GM12878 (cell line): ENCODE data around the gene NOP16. TPM values are rescaled to one million over a fixed set of nuclear protein-coding genes. Genes with fewer than 3 reads are reported as not detected.

ENCODE experiments used
- ATAC-seq: fragments of 200-7000 bp; cut with Tn5 transposase; 3 replicates; pipeline ENCODE4 v1.9.1; 2020; ENCODE audit warnings: mild to moderate bottlenecking, moderate library complexity
- BruUV-seq: library from RNA; stranded (reverse); fragments of 400-500 nt; replicated peaks from 2 replicates; lab custom pipeline; 2021; lab: Mats Ljungman, UMichigan
- CTCF ChIA-PET: fragments of 300-600 bp; sonication (Branson Sonifier 250); formaldehyde crosslinking; extraction: SDS; loops from one replicate; lab custom pipeline; 2021; ENCODE audit warnings: inconsistent platforms; lab: Yijun Ruan, JAX
- POLR2A ChIA-PET: fragments of 350-600 bp; formaldehyde crosslinking; extraction: SDS; loops from one replicate; lab custom pipeline; 2021; ENCODE audit warnings: inconsistent platforms; lab: Charles Lee
- RAD21 ChIA-PET: fragments of 300-600 bp; sonication (Branson Sonifier 250); formaldehyde crosslinking; loops from one replicate; lab custom pipeline; 2023; ENCODE audit warnings: antibody characterized with exemption; ENCODE audit not compliant: unreplicated experiment; lab: Charles Lee
- SMC1A ChIA-PET: fragments of 300-600 bp; sonication (Branson Sonifier 250); formaldehyde crosslinking; loops from one replicate; lab custom pipeline; 2023; ENCODE audit not compliant: unreplicated experiment, uncharacterized antibody; lab: Charles Lee
- DNase-seq: peaks from one replicate; pipeline ENCODE4 v3.0.0-alpha.2; 2011; ENCODE audit warnings: low read depth, low spot score
- FAIRE-seq: peaks from 3 replicates; lab custom pipeline; 2011; peaks lifted over from hg19 to GRCh38; lab: Jason Lieb, UNC
- H2AFZ ChIP-seq: 2 replicates; pipeline ENCODE4 v1.6.0; 2011; ENCODE audit warnings: low read depth, low read length, control low read depth; ENCODE audit not compliant: control insufficient read depth
- H3K27ac ChIP-seq: 2 replicates; pipeline ENCODE4 v1.5.1; 2011; ENCODE audit warnings: control low read depth; ENCODE audit not compliant: control insufficient read depth, insufficient read depth
- H3K27me3 ChIP-seq, 2 experiments: replicated peaks in 1 of 2; 2 replicates each; pipeline versions ENCODE4 v1.6.0 to v1.6.1; 2011; ENCODE audit warnings: low read length in 1 of 2; ENCODE audit not compliant: control insufficient read depth in 2 of 2, insufficient read depth in 2 of 2
- H3K36me3 ChIP-seq, 2 experiments: 2 replicates each; pipeline ENCODE4 v1.5.1; 2011; ENCODE audit warnings: low read length in 1 of 2; ENCODE audit not compliant: control insufficient read depth in 2 of 2, insufficient read depth in 2 of 2
- H3K4me1 ChIP-seq: 2 replicates; pipeline ENCODE4 v1.6.1; 2011; ENCODE audit warnings: mild to moderate bottlenecking, low read length, moderate library complexity, mixed read lengths; ENCODE audit not compliant: control insufficient read depth, insufficient read depth
- H3K4me2 ChIP-seq: 2 replicates; pipeline ENCODE4 v1.6.0; 2011; ENCODE audit warnings: control low read depth; ENCODE audit not compliant: control insufficient read depth, insufficient read depth
- H3K4me3 ChIP-seq: fragments of 200-600 bp; sonication (generic); 2 replicates; pipeline ENCODE4 v1.5.1; 2016
- H3K79me2 ChIP-seq: 2 replicates; pipeline ENCODE4 v1.6.0; 2011; ENCODE audit warnings: low read length; ENCODE audit not compliant: control insufficient read depth, insufficient read depth
- H3K9ac ChIP-seq: 2 replicates; pipeline ENCODE4 v1.8.0; 2011; ENCODE audit warnings: low read length, control low read depth, mixed read lengths; ENCODE audit not compliant: control insufficient read depth, insufficient read depth
- H3K9me3 ChIP-seq: replicated peaks from 3 replicates; pipeline ENCODE4 v1.5.1; 2011; ENCODE audit warnings: mild to moderate bottlenecking, low read length; ENCODE audit not compliant: control insufficient read depth, insufficient read depth
- H4K20me1 ChIP-seq: 2 replicates; pipeline ENCODE4 v1.6.0; 2011; ENCODE audit not compliant: control insufficient read depth, insufficient read depth
- ATF2 ChIP-seq: IDR thresholded peaks from 2 replicates; pipeline ENCODE4 v1.6.1; 2012; ENCODE audit warnings: low read length, inconsistent platforms
- ZNF687 ChIP-seq: fragments of 450-650 bp; IDR thresholded peaks from 2 replicates; pipeline ENCODE4 v1.6.1; 2017; ENCODE audit warnings: mild to moderate bottlenecking, moderate library complexity
- WGBS: methylation state at CpG from one replicate; pipeline ENCODE4 v1.1.6; 2016; ENCODE audit warnings: low lambda C conversion rate; ENCODE audit not compliant: insufficient replicate concordance, insufficient coverage; ENCODE audit errors: missing lambda C conversion rate; 5-methylcytosine and 5-hydroxymethylcytosine counted together
- in situ Hi-C: fragments of 300-500 bp; cut with MboI; formaldehyde crosslinking; loops from 9 replicates; pipeline ENCODE4 v1.14.3; 2018; ENCODE audit warnings: mixed read lengths
- intact Hi-C: fragments of 100-400 bp; cut with micrococcal nuclease; formaldehyde crosslinking; loops from one replicate; pipeline ENCODE4 v1.14.2; 2022; ENCODE audit not compliant: unreplicated experiment
- polyA plus RNA-seq, 11 experiments: library from polyadenylated mRNA; depleted of rRNA in 4 of 11; unstranded in 6 of 11; stranded (reverse) in 5 of 11; fragments of >200 nt; fragmentation: Nextera tagmentation in 4 of 11; fragmentation: Illumina TruSeq in 1 of 11; extraction: Ambion mirVana in 4 of 11; extraction: Trizol in 1 of 11; gene quantifications; 1 replicate in 1 of 11; 2 replicates in 10 of 11; pipeline versions ENCODE4 v1.2.1 to v1.2.3, GENCODE V29; 2011 to 2016; ENCODE audit warnings: inconsistent platforms in 2 of 11, missing spikeins in 2 of 11, low read depth in 1 of 11
- total RNA-seq, 4 experiments: library from RNA; depleted of rRNA in 3 of 4; stranded (reverse); fragments of >200 nt in 3 of 4; fragmentation: Illumina TruSeq in 1 of 4; extraction: Trizol in 1 of 4; gene quantifications; 2 replicates each; pipeline versions ENCODE4 v1.2.1 to v1.2.3, GENCODE V29; 2013 to 2021

The NOP16 gene
- total and polyA plus RNA-seq, 10 of the 15 experiments (the other 5 are each of a cell fraction or from before 2014, with no cell fraction given), result 50.3 to 276 (median 116) TPM

- Histone ChIP-seq H2AFZ (no peak overlapping the region), H3K4me3 (no peak overlapping the region), H3K9me3 (no peaks in the 10 kb centered on the region), H3K4me2 (no peak overlapping the region), H3K27me3 (no peaks in the 10 kb centered on the region), H3K36me3 (peaks cover 11 to 12% of the 10 kb centered on the region in 2 experiments), H3K27ac (no peak overlapping the region), H3K9ac (no peak overlapping the region), H3K4me1 (peaks cover 4% of the 10 kb centered on the region), H4K20me1 (peaks cover 4% of the 10 kb centered on the region; the same call in 1 of the 2 replicates), H3K79me2 (peaks cover 31% of the 10 kb centered on the region)
- DNase-seq (no peak), ATAC-seq (no peak), FAIRE-seq (no peak)
- 99% methylated on average over 16 of the region's 16 CpGs for WGBS
- intact Hi-C loops, result no loop called here
- POLR2A ChIA-PET, result interaction anchor here (0.6 kb wide), 1 partner anchor 73 kb away, joined by 7 read pairs; no protein-coding TSS in a partner anchor
- no TSS peak for BruUV-seq
- TF ChIP-seq ZNF687 (no peak), ATF2 (no peak)
- in situ Hi-C loops, result no loop called here
- RAD21 ChIA-PET, result interaction anchor here (0.6 kb wide), 1 partner anchor 731 kb away, joined by 3 read pairs; the partner anchor contains the start of gene FGFR4
- SMC1A ChIA-PET, result no interaction called here
- CTCF ChIA-PET, result no interaction called here
These were observed 32.8 kb downstream of the NOP16 start for GRCh38 chr5:176355400-176356178.
